MM.1S (cell line): ENCODE data around the gene ADIPOR1.

Experiments
- DNase-seq: peaks from one replicate; pipeline ENCODE4 v3.0.0-alpha.2; 2015
- H2AFZ ChIP-seq: fragments of 300-600 bp; sonication (generic); 2 replicates; pipeline ENCODE4 v1.6.0; 2016; ENCODE audit warnings: antibody characterized with exemption, low read length
- H3F3A ChIP-seq: fragments of 300-600 bp; sonication (generic); 2 replicates; pipeline ENCODE4 v1.6.1; 2016; ENCODE audit warnings: mild to moderate bottlenecking, antibody characterized with exemption, low read length, moderate library complexity, mixed read lengths; ENCODE audit not compliant: insufficient read depth
- H3K27ac ChIP-seq: fragments of 300-600 bp; sonication (generic); 2 replicates; pipeline ENCODE4 v1.5.1; 2016; ENCODE audit warnings: mild to moderate bottlenecking, low read length
- H3K27me3 ChIP-seq: fragments of 300-600 bp; sonication (generic); replicated peaks from 2 replicates; pipeline ENCODE4 v1.6.0; 2016; ENCODE audit warnings: low read length; ENCODE audit not compliant: insufficient read depth
- H3K36me3 ChIP-seq: fragments of 300-600 bp; sonication (generic); replicated peaks from 2 replicates; pipeline ENCODE4 v1.6.1; 2016; ENCODE audit warnings: mild to moderate bottlenecking, low read length, mixed read lengths; ENCODE audit not compliant: insufficient read depth
- H3K4me1 ChIP-seq: fragments of 300-600 bp; sonication (generic); 2 replicates; pipeline ENCODE4 v1.6.1; 2016; ENCODE audit warnings: low read length, mixed read lengths
- H3K4me2 ChIP-seq: fragments of 300-600 bp; sonication (generic); 2 replicates; pipeline ENCODE4 v1.6.0; 2016; ENCODE audit warnings: low read depth, low read length
- H3K4me3 ChIP-seq: fragments of 300-600 bp; sonication (generic); 2 replicates; pipeline ENCODE4 v1.5.1; 2016; ENCODE audit warnings: low read length, mixed read lengths
- H3K79me2 ChIP-seq: fragments of 300-600 bp; sonication (generic); 2 replicates; pipeline ENCODE4 v1.6.1; 2016; ENCODE audit warnings: mixed run types, low read length, mixed read lengths
- H3K9ac ChIP-seq: fragments of 300-600 bp; sonication (generic); 2 replicates; pipeline ENCODE4 v1.6.1; 2016; ENCODE audit warnings: low read length, mixed read lengths
- H3K9me2 ChIP-seq: fragments of 300-600 bp; sonication (generic); replicated peaks from 2 replicates; pipeline ENCODE4 v1.6.1; 2016; ENCODE audit warnings: mild to moderate bottlenecking, low read length, mixed read lengths; ENCODE audit not compliant: insufficient read depth
- H3K9me3 ChIP-seq: fragments of 300-600 bp; sonication (generic); replicated peaks from 2 replicates; pipeline ENCODE4 v1.6.1; 2016; ENCODE audit warnings: mild to moderate bottlenecking, low read length, mixed read lengths; ENCODE audit not compliant: insufficient read depth
- H4K20me1 ChIP-seq: fragments of 300-600 bp; sonication (generic); 2 replicates; pipeline ENCODE4 v1.6.1; 2016; ENCODE audit warnings: mild to moderate bottlenecking, low read length, moderate library complexity, mixed read lengths; ENCODE audit not compliant: insufficient read depth
- EZH2 ChIP-seq: fragments of 300-600 bp; sonication (generic); optimal IDR thresholded peaks from 2 replicates; pipeline ENCODE3; 2017; ENCODE audit warnings: low read depth, mild to moderate bottlenecking, antibody characterized with exemption, low read length, mixed read lengths
- EZH2phosphoT487 ChIP-seq: fragments of 300-600 bp; sonication (generic); IDR thresholded peaks from 2 replicates; pipeline ENCODE4 v1.6.1; 2018; ENCODE audit warnings: antibody characterized with exemption, low read length
- TF ChIP-seq, protein P1 (sequence below): fragments of 300-600 bp; sonication (generic); IDR thresholded peaks from 2 replicates; pipeline ENCODE4 v1.5.1; 2016; ENCODE audit warnings: antibody characterized with exemption, low read length, mixed read lengths

ADIPOR1 gene

DNA sequence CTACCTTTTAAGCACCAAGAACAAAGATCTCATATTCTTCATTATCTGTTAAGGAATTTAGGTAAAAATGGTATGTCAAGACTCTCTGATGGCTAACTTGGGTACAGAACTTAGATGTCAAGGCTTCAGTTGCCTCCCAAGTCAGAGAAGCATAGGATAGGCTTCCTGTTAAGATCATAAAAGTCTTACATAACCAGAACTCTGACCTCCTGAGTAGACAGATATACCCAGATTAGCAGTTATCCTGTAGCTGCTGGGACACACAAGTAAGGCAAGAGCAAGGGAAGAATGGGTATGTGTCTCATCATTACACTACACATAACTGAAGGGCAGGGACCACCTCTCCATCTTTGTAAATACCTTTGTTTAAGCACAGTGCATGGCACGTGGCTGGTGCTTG is 15.7 kb downstream of the ADIPOR1 start:
- Histone ChIP-seq H3K9ac (no peak overlapping the region), H3F3A (no peaks in the 10 kb centered on the region), H3K4me1 (no peaks in the 10 kb centered on the region), H2AFZ (no peak overlapping the region), H3K79me2 (no peaks in the 10 kb centered on the region), H3K9me3 (no peaks in the 10 kb centered on the region), H3K36me3 (peaks cover 31% of the 10 kb centered on the region), H3K9me2 (no peaks in the 10 kb centered on the region), H3K27me3 (no peaks in the 10 kb centered on the region), H3K27ac (no peak overlapping the region), H3K4me3 (no peak overlapping the region), H3K4me2 (no peak overlapping the region), H4K20me1 (no peaks in the 10 kb centered on the region)
- TF ChIP-seq, protein P1, sequence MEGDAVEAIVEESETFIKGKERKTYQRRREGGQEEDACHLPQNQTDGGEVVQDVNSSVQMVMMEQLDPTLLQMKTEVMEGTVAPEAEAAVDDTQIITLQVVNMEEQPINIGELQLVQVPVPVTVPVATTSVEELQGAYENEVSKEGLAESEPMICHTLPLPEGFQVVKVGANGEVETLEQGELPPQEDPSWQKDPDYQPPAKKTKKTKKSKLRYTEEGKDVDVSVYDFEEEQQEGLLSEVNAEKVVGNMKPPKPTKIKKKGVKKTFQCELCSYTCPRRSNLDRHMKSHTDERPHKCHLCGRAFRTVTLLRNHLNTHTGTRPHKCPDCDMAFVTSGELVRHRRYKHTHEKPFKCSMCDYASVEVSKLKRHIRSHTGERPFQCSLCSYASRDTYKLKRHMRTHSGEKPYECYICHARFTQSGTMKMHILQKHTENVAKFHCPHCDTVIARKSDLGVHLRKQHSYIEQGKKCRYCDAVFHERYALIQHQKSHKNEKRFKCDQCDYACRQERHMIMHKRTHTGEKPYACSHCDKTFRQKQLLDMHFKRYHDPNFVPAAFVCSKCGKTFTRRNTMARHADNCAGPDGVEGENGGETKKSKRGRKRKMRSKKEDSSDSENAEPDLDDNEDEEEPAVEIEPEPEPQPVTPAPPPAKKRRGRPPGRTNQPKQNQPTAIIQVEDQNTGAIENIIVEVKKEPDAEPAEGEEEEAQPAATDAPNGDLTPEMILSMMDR: no peak
- TF ChIP-seq EZH2phosphoT487: no peak
- TF ChIP-seq EZH2: no peak
- no peak for DNase-seq

DNA sequence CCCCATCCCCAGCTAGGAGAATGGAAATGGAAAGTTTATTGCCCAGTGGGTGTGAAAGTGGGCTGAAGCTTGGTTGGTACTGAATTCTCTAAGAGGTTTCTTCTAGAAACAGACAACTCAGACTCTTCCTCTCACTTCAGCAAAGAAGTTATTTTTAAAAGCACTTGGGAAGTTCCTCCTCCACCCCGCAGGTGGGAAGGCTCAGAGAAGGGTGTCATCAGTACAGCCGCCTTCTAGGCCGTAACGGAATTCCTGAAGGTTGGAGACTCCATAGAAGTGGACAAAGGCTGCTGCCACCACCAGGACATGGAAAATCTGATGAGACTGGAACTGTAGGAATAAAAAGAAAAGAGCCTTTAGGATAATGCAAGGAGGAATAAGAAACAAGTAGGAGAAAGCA is 16.7 kb downstream of the ADIPOR1 start:
- no peaks in the 10 kb centered on the region for H3F3A ChIP-seq
- no peaks in the 10 kb centered on the region for H3K27me3 ChIP-seq
- no peaks in the 10 kb centered on the region for H3K9me3 ChIP-seq
- no peak for DNase-seq
- H3K4me1 ChIP-seq: no peaks in the 10 kb centered on the region
- H4K20me1 ChIP-seq: no peaks in the 10 kb centered on the region
- H3K79me2 ChIP-seq: no peaks in the 10 kb centered on the region
- no peak overlapping the region for H3K4me3 ChIP-seq
- H3K9me2 ChIP-seq: no peaks in the 10 kb centered on the region
- no peak overlapping the region for H3K27ac ChIP-seq
- no peak for TF ChIP-seq EZH2
- TF ChIP-seq, protein P1: no peak
- no peak for TF ChIP-seq EZH2phosphoT487
- H3K4me2 ChIP-seq: no peak overlapping the region
- H2AFZ ChIP-seq: no peak overlapping the region
- H3K36me3 ChIP-seq: peaks cover 30% of the 10 kb centered on the region
- H3K9ac ChIP-seq: no peak overlapping the region

DNA sequence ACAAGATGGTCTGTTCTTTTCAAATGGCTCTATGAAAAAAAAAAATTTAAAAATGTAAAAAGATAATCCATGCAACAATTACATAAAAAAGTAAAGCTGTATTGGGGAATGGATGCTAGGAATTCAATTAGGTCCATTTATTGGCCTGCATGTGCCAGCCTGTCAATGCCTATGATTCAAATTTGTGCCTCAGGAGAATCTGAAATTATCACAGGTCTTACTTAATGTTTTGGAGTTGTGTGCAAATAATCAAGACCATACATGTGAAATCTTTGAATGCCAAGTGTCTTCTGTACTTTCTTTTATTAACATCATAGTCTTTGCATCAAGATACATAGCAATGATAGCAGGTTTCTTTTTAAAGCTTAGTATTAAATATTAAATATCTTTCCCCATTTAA is 17.6 kb downstream of the ADIPOR1 start:
- H3K36me3 ChIP-seq: peaks cover 24% of the 10 kb centered on the region

More for the DNA sequence above, 17.6 kb downstream of the ADIPOR1 start:
- Histone ChIP-seq H2AFZ (no peak overlapping the region), H4K20me1 (no peaks in the 10 kb centered on the region), H3K9ac (no peak overlapping the region), H3K4me3 (no peak overlapping the region), H3K4me2 (no peak overlapping the region), H3F3A (no peaks in the 10 kb centered on the region), H3K4me1 (no peaks in the 10 kb centered on the region), H3K27ac (no peak overlapping the region), H3K9me2 (no peaks in the 10 kb centered on the region), H3K27me3 (no peaks in the 10 kb centered on the region), H3K9me3 (no peaks in the 10 kb centered on the region), H3K79me2 (no peaks in the 10 kb centered on the region)
- no peak for TF ChIP-seq EZH2
- no peak for TF ChIP-seq EZH2phosphoT487
- TF ChIP-seq, protein P1: no peak
- DNase-seq: no peak
